Right atrium auricular region (tissue), 2 donors: Measurements from ENCODE around the gene TUBA4B. TPM values are rescaled to one million over a fixed set of nuclear protein-coding genes. Genes with fewer than 3 reads are reported as not detected.

Source experiments
- DNase-seq: peaks from one replicate; pipeline ENCODE4 v3.0.0-alpha.2; 2019; ENCODE audit warnings: low spot score
- H3K27ac ChIP-seq, 2 donors: fragments of 200-600 bp; sonication (generic); 1 replicate in 1 of 2; 2 replicates in 1 of 2; pipeline ENCODE4 v1.5.1; 2016 to 2019
- H3K27me3 ChIP-seq, 2 donors: fragments of 200-600 bp; sonication (generic); one replicate each; pipeline versions ENCODE4 v1.5.1 to v1.6.0; 2017 to 2019
- H3K36me3 ChIP-seq: fragments of 200-600 bp; sonication (generic); one replicate; pipeline ENCODE4 v1.5.1; 2016
- H3K4me1 ChIP-seq, 2 donors: fragments of 200-600 bp; sonication (generic); one replicate each; pipeline versions ENCODE4 v1.5.1 to v1.6.0; 2017 to 2019
- H3K4me3 ChIP-seq, 2 donors: fragments of 200-600 bp; sonication (generic); 1 replicate in 1 of 2; 2 replicates in 1 of 2; pipeline ENCODE4 v1.5.1; 2017 to 2019; ENCODE audit warnings: mild to moderate bottlenecking in 1 of 2, moderate library complexity in 1 of 2
- H3K9me3 ChIP-seq, 2 donors: fragments of 200-600 bp; sonication (generic); one replicate each; pipeline ENCODE4 v1.5.1; 2019
- CTCF ChIP-seq, 2 donors: fragments of 200-600 bp; sonication (generic); IDR thresholded peaks; one replicate each; pipeline ENCODE4 v1.5.1; 2019; ENCODE audit warnings: antibody characterized with exemption in 2 of 2
- total RNA-seq, 2 donors: library from RNA; depleted of rRNA; stranded (reverse); fragments of >200 nt; gene quantifications; one replicate each; pipeline ENCODE4 v1.1.0, GENCODE V29; 2016

The TUBA4B gene
- total RNA-seq, 2 donors from 2014 or later = not detected

DNA sequence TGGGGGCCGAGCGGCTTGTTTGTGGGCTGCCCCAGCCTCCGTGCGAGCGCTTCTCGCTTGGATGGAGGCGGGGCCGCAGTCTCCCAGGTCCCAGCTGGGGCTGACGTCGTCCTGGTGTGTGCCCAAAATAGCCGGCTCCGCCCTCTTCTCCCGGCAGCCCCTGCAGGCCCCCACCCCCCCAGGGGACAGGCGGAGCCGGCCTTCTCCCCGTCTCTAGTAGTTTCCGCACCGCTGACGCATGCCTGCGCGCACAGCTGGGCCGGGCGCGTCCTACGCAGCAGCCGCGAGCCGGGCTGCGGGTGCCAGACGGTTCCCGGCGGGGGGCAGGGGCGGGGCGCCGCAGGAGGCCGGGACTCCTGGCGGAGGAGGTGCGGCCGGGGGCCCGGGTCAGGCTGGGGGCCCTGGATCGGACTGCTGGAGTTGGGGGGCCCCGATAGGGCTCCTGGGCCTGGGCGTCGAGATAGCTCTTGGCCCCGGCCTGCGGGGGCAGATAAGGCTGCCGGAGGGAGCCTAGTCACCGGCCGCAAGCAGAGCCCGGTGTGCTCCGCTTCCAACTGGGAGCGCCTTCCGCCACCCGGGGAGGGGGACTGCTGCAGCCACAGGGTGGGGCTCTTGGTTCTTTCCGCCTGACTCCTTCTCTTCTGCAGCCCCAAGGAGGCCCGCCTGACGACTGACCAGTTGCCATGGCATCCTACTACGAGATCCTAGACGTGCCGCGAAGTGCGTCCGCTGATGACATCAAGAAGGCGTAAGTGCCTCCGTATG, 26.3 kb downstream of the TUBA4B start, which contains the start of gene DNAJB2:
Gene DNAJB2, plus strand, starts transcription at position 216 of the 765 bp plus-strand sequence. Its CDS starts 468 bp downstream, at position 684.
- no peaks in the 10 kb centered on the region for H3K27me3 ChIP-seq
- H3K4me1 ChIP-seq = peaks cover 0 to 34% of the 10 kb centered on the region in 2 donors
- peak within 1 kb of the TSS; percentile 80 to 85 for H3K4me3 ChIP-seq
- H3K36me3 ChIP-seq = peaks cover 34% of the 10 kb centered on the region
- peak in 1 of 2 donors; percentile 21 for TF ChIP-seq CTCF (IDR thresholded peaks at IDR 0.05)
- H3K9me3 ChIP-seq = no peaks in the 10 kb centered on the region
- peak; percentile 98 for DNase-seq
- peak within 1 kb of the TSS; percentile 97 to 99 for H3K27ac ChIP-seq

DNA sequence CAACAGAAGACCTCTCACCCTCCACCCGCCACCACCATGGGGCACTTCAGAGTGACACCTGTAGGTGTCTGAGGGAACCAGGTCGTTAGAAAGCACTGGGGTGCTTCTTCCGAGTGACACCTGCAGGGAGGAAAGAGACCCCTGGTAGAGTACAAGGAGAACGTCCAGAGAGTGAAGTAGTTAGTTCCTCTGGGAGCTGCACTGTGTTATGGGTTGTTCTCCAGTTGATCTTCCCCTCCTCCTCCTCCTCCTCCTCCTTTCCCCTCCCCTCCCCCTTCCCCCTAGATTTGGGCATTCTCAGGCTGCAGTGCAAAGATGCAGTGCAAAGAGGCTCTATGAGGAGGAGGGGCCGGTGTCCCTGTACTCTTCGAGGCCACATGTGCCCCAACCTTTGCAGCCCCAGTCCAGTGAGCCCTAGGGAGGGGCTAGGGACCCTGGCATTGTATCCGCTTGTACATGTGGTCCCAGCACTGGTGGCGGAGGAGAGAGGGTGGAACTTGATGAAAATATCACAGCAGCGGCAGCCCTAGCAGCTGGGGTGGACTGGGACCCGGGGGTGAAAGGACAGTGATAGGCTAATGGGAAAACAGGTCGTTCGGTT, 27.0 kb downstream of the TUBA4B start:
- TF ChIP-seq CTCF (IDR thresholded peaks at IDR 0.05) = no peak
- no peaks in the 10 kb centered on the region for H3K9me3 ChIP-seq
- H3K4me3 ChIP-seq = peak overlapping the region; percentile 80 to 85
- H3K4me1 ChIP-seq = peaks cover 0 to 31% of the 10 kb centered on the region in 2 donors
- no peaks in the 10 kb centered on the region for H3K27me3 ChIP-seq
- DNase-seq = no peak
- peak overlapping the region; percentile 97 to 99 for H3K27ac ChIP-seq
- peaks cover 41% of the 10 kb centered on the region for H3K36me3 ChIP-seq

- peaks cover 46% of the 10 kb centered on the region for H3K36me3 ChIP-seq
- DNase-seq = no peak
- H3K9me3 ChIP-seq = no peaks in the 10 kb centered on the region
- H3K4me1 ChIP-seq = peaks cover 0 to 31% of the 10 kb centered on the region in 2 donors
- no peak for TF ChIP-seq CTCF (IDR thresholded peaks at IDR 0.05)
- H3K27me3 ChIP-seq = no peaks in the 10 kb centered on the region
- no peak overlapping the region for H3K4me3 ChIP-seq
- H3K27ac ChIP-seq = peak overlapping the region; percentile 97 to 99
These were observed 27.6 kb downstream of the TUBA4B start for GRCh38 chr2:219280651-219281050.

DNA sequence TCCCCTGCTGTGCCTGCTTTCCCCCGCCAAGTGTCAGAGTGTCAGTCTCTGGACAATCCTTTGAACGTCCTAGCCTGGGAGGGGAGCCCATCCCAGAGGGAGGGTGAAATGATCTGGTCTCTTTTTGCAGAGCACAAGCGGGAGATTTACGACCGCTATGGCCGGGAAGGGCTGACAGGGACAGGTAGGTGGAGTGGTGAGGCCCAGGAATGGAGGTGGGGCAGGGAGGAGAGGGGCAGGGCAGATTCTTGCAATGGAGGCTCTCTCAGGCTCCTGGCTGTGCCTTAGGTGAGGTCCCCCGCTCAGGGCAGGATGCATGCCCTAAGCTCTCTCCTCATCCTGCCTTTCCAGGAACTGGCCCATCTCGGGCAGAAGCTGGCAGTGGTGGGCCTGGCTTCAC, 28.5 kb downstream of the TUBA4B start:
- no peak for TF ChIP-seq CTCF (IDR thresholded peaks at IDR 0.05)
- Histone ChIP-seq H3K4me1 (peaks cover 0 to 36% of the 10 kb centered on the region in 2 donors), H3K36me3 (peaks cover 46% of the 10 kb centered on the region)

DNA sequence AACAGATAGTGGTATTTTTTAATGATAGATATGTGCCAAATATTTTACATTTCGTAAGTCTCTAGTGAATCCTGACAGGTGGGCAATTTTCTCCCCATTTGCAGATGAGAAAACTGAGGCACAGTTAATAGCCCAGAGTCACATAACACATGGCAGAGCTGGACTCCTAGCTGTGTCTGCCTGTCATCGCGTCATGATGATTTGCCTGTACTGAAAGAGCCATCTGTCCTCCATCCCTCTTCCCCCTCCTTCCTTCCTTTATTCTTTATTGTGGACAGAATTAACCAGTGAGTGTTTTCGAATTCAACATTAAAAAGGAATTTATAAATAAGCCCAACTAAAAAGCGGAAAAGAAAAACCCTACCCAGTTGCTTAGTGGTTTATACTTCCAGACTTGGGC, 29.3 kb downstream of the TUBA4B start:
- H3K4me3 ChIP-seq = no peak overlapping the region
- DNase-seq = no peak
- TF ChIP-seq CTCF (IDR thresholded peaks at IDR 0.05) = no peak
- no peak overlapping the region for H3K27ac ChIP-seq
- peaks cover 46% of the 10 kb centered on the region for H3K36me3 ChIP-seq
- H3K9me3 ChIP-seq = no peaks in the 10 kb centered on the region
- peaks cover 0 to 38% of the 10 kb centered on the region in 2 donors for H3K4me1 ChIP-seq
- no peaks in the 10 kb centered on the region for H3K27me3 ChIP-seq

More for the DNA sequence above, 28.5 kb downstream of the TUBA4B start:
- H3K27me3 ChIP-seq = no peaks in the 10 kb centered on the region
- H3K27ac ChIP-seq = no peak overlapping the region
- H3K9me3 ChIP-seq = no peaks in the 10 kb centered on the region
- H3K4me3 ChIP-seq = no peak overlapping the region
- DNase-seq = no peak
